Activated gamma-delta T cell (primary cell): ENCODE measurements around the gene HLA-DOA.

ENCODE experiments used
- DNase-seq: peaks from one replicate; lab custom pipeline; 2025; lab: John Stamatoyannopoulos, UW
- total RNA-seq, 2 donors: gene quantifications; one replicate each; lab custom pipeline; 2026; lab: John Stamatoyannopoulos, UW

Gene HLA-DOA
- 26.9 to 30.3 reads per million in 2 donors for total RNA-seq

- no peak for DNase-seq
Measured at GRCh38 chr6:33008944-33009861, at the start of gene HLA-DOA. TSS of gene HLA-DOA (minus strand) at chr6:33009591.

GRCh38 chr6:33057222-33058150 lies 48.1 kb upstream of the HLA-DOA start:
- no peak for DNase-seq

DNA sequence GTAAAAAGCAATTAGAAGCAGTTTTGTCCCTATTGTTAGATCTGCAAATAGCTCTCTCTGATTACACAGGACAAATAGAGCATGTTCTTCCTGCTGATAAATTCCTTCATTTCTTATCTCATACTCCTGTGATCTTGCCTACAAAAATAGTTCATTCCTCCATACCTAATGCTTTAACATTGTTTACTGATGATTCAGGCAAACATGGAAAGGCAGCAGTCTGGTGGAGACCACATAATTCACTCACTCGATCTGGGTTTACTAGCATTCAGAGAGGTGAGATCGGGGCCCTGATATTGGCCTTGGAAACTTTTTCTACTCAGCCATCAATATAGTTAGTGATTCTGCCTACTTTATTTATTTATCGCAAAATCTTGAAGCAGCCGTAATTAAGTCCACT lies 43.8 kb upstream of the HLA-DOA start:
- no peak for DNase-seq

GRCh38 chr6:33052627-33053026 lies 43.2 kb upstream of the HLA-DOA start:
- no peak for DNase-seq

- no peak for DNase-seq
Measured at GRCh38 chr6:33050014-33050810, 40.8 kb upstream of the HLA-DOA start.

- DNase-seq: no peak
Measured at GRCh38 chr6:33049323-33050013, 40.1 kb upstream of the HLA-DOA start.

DNA sequence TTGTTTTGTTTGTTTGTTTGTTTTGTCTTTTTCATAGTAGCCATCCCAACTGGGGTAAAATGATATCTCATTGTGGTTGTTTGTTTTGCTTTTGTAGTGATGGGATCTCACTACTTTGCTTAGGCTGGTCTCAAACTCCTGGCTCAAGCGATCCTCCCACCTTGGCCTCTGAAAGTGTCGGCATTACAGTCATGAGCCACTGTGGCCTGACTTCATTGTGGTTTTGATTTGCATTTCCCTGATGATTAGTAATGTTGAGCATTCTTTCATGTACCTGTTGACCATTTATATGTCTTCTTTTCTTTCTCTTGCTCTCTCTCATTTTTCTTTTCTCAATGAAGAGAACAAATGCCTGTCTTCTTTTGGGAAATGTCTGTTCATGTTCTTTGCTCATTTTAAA lies 30.8 kb upstream of the HLA-DOA start:
- no peak for DNase-seq

DNA sequence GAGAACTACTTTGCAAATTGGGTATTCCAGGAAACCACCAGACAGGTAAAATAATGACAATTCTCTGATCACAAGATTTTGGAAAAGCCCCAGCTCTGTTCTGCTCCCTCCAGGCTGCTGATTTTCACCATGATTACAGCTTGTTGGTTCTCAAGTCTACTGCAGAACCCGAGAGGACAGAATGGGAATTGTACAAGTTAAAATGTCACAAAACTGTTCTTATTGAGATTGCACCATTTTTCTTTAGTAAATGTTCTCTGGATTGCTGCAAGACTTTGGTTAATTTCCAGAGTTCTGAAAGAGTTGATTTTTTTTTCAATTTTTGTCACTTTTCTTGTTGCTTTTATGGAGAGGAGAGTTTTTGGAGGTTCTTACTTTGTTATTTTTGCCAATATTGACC lies 27.1 kb upstream of the HLA-DOA start:
- DNase-seq: no peak

- DNase-seq: no peak
Measured at GRCh38 chr6:33034554-33034953, 25.2 kb upstream of the HLA-DOA start.

- DNase-seq: no peak
Measured at GRCh38 chr6:33030245-33030644, 20.9 kb upstream of the HLA-DOA start.

DNA sequence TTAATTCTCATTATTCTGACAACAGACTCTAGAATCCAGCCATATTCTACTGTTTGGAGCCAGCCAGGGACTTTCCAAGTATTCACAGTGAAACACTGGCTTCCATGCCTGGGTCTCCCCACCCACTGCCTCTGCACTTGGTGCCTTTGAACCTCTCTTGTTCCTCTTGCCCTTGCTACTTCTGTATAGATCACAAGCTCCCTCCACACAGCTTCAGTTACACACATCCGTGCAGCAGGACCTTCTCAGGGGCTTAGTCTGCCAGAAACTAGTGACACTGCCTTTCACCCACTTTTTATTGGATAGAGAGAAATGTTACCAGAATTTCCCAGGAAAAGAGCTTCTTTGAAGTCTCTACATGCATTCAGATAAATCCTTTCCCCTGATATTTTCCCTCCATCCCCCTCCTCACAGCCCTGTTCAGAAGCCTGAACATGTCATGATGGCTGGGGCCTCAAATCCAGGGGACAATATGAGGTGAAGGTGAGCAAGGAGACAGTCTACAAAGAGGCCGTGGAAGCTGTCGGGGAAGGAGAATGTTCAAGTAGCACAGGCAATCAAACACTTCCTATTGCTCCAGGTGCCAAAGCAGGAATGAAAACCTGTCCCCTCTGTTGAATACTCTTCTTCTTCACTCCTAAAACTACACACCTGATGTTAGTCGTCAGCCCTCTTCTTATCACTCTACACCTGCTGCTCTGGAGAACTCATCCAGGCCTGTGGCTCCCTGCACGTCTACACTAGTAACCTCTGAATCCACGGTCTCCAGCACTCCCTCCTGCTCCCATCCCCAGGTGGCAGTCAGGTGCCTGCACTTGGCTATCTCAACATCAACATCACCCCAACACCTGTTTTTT lies 20.2 kb upstream of the HLA-DOA start:
- no peak for DNase-seq

- DNase-seq: no peak
Measured at GRCh38 chr6:33028220-33028849, 18.9 kb upstream of the HLA-DOA start.

DNA sequence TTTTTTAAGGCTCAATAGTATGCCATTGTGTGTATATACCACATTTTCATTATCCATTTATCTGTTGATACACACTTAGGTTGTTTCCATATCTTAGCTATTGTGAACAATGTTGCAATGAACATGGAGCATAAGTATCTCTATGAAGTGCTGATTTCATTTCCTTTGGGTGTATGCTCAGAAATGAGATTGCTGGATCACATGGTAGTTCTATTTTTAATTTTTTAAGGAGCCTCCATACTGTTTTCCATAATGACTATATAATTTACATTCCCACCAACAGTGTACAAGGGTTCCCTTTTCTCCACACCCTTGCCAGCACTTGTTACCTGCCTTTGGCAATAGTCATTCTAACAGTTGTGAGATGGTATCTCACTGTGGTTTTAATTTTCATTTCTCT lies 15.1 kb upstream of the HLA-DOA start:
- no peak for DNase-seq

- no peak for DNase-seq
Measured at GRCh38 chr6:33023536-33023935, 14.1 kb upstream of the HLA-DOA start.

- DNase-seq: no peak
Measured at GRCh38 chr6:33021917-33022316, 12.5 kb upstream of the HLA-DOA start.

DNA sequence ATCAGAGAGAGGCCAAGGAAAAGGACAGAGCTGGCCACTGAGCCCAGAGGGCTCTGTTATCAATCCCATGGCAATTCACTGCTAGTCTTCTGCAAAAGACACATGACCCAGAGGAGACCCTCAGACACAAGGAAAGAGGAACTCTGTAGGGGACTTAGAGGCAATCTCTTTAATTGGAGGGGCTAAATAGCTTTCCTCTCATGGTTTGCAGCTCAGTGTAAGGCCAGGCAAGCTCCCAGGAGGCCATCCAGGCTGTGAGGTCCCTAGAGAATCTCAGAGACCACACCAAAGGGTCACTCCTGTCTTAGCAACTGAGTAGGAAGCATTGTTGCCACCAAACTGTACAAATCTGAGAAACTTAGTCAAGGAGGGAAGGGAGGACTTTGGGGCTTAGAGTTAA lies 10.0 kb upstream of the HLA-DOA start:
- DNase-seq: no peak

DNA sequence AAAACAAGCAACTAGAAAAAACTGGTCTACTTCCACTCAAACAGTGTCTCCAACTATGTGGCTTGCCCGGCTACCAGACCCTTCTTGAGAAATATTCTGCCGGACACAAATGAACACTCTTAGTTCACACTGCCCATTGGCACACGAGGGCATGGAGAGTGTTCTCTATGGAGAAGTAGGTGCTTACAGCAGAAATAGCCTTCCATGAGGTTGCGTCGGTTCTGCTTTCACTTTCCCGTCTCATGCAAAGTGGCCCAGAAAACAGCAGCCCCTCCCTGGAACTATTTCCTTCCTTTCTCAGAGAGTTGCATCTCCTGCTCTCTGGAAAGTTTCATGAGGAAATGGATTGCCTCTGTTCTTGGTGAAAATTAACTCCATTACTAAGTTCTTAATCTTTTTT lies 9.5 kb upstream of the HLA-DOA start:
- no peak for DNase-seq

- DNase-seq: no peak
Measured at GRCh38 chr6:33018418-33018817, 9.0 kb upstream of the HLA-DOA start.

- no peak for DNase-seq
Measured at GRCh38 chr6:33017694-33018353, 8.4 kb upstream of the HLA-DOA start.
